Fibroblast of lung (primary cell): Measurements from ENCODE around the gene ANKZF1.

Experiments
- CTCF ChIP-seq, 2 donors: IDR thresholded peaks in 1 of 2; conservative IDR thresholded peaks in 1 of 2; 1 replicate in 1 of 2; 2 replicates in 1 of 2; pipeline ENCODE4 v1.5.1; 2011 to 2012; ENCODE audit warnings: low read length in 2 of 2, control low read depth in 1 of 2, inconsistent platforms in 1 of 2, low read depth in 1 of 2, mild to moderate bottlenecking in 1 of 2
- EZH2 ChIP-seq: IDR thresholded peaks from 2 replicates; pipeline ENCODE4 v1.5.1; 2012; ENCODE audit warnings: low read length, control low read depth, mild to moderate bottlenecking; ENCODE audit errors: missing control alignments

- TF ChIP-seq CTCF (conservative IDR thresholded peaks at IDR 0.05 in 1 of 2, IDR thresholded peaks at IDR 0.05 in 1 of 2; ENCODE audit: low read depth in 1 of 2, low read length in 2 of 2) (no peak), EZH2 (no peak)
Observed at GRCh38 chr2:219182331-219183150, 47.1 kb upstream of the ANKZF1 start.
